SK-N-SH treated with all-trans-retinoic acid at 6 μM for 48 hours (cell line): ENCODE results near the gene MMP25.

Source experiments
- BACH2 ChIP-seq: fragments of 250-450 bp; sonication (Bioruptor Pico); IDR thresholded peaks from 2 replicates; pipeline ENCODE4 v1.9.0; 2021; ENCODE audit warnings: mild to moderate bottlenecking, borderline replicate concordance
- CREB5 ChIP-seq: fragments of 250-450 bp; sonication (Bioruptor Pico); IDR thresholded peaks from 2 replicates; pipeline ENCODE4 v1.5.1; 2020; ENCODE audit warnings: low read depth, mild to moderate bottlenecking, moderate library complexity
- ESRRG ChIP-seq: fragments of 250-450 bp; sonication (Bioruptor Pico); IDR thresholded peaks from 2 replicates; pipeline ENCODE4 v1.6.1; 2021; ENCODE audit warnings: mild to moderate bottlenecking
- PATZ1 ChIP-seq: fragments of 250-450 bp; sonication (Bioruptor Pico); IDR thresholded peaks from 2 replicates; pipeline ENCODE4 v1.8.0; 2020; ENCODE audit warnings: mild to moderate bottlenecking, moderate library complexity, borderline replicate concordance
- PPARA ChIP-seq: fragments of 250-450 bp; sonication (Bioruptor Pico); IDR thresholded peaks from 2 replicates; pipeline ENCODE4 v1.5.0; 2020; ENCODE audit warnings: mild to moderate bottlenecking, borderline replicate concordance
- RARB ChIP-seq: fragments of 250-450 bp; sonication (Bioruptor Pico); IDR thresholded peaks from 2 replicates; pipeline ENCODE4 v1.8.0; 2021; ENCODE audit warnings: mild to moderate bottlenecking, moderate library complexity
- ZFP30 ChIP-seq: fragments of 450-650 bp; formaldehyde crosslinking; IDR thresholded peaks from 2 replicates; pipeline ENCODE4 v1.5.0; 2022; ENCODE audit warnings: mild to moderate bottlenecking, moderate library complexity
- ZNF565 ChIP-seq: fragments of 450-650 bp; formaldehyde crosslinking; conservative IDR thresholded peaks from 2 replicates; pipeline ENCODE4 v1.5.0; 2020; ENCODE audit warnings: low read depth, mild to moderate bottlenecking, moderate library complexity
- ZNF70 ChIP-seq: fragments of 450-650 bp; formaldehyde crosslinking; IDR thresholded peaks from 2 replicates; pipeline ENCODE4 v1.5.0; 2020; ENCODE audit warnings: mild to moderate bottlenecking, moderate library complexity
- ZNF8 ChIP-seq: fragments of 450-650 bp; formaldehyde crosslinking; IDR thresholded peaks from 2 replicates; pipeline ENCODE4 v1.5.0; 2020; ENCODE audit warnings: mild to moderate bottlenecking, moderate library complexity
- TF ChIP-seq, protein P1 (sequence below): fragments of 250-450 bp; sonication (Bioruptor Pico); IDR thresholded peaks from 2 replicates; pipeline ENCODE4 v1.5.1; 2021; ENCODE audit warnings: mild to moderate bottlenecking, moderate library complexity
- TF ChIP-seq, protein P2 (sequence below): fragments of 250-450 bp; sonication (Bioruptor Pico); IDR thresholded peaks from 2 replicates; pipeline ENCODE4 v1.8.0; 2021; ENCODE audit warnings: low read depth, mild to moderate bottlenecking, moderate library complexity, borderline replicate concordance

DNA sequence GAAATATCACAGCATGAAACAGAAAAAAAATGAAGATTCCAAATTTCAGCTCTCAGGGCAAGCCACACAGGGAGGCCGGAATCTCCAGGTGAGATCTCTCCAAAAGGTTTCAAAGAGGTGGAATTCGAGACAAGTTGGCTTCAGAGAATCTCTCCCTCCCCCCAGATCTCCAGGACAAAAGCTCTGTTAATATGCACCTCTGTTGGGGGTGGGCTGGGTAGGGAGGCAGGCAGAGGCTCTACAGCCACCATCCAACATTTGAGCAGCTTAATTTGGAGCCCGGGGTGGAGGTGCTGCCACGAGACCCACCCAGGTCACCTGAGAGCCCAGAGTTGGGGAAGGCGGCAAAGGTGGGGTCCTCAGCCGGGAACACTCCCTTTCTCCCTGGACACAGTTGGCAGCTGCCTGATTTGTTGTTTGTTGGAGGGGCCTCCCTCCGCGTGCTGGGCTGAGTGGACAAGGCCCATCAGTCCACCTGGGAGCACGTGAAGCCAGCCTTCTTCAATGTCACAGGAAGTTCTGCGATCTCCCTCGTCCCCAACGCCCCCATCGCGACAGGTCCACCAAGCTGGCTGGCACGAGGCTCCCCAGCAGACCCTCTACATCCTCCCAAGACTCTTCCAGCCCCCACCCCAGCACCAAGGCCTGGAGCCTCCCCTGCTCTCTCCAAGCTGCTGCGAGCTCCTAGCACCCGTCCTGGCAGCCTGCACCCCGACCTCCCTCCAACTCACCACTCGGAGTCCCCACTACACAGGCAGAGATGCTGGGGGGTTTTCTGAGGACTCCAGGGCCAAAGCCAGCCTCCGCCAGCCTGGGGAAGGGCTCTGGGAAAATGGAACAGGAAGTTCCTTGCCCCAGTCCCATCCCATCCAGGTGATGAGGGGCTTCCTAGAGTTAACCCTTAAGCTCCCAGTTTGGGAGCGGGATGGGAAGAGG, 52.4 kb downstream of the MMP25 start, which contains the start of gene ZSCAN10:
- TF ChIP-seq PATZ1 (CRISPR knock-in tag), result no peak
- TF ChIP-seq RARB, result no peak
- no peak for TF ChIP-seq BACH2
- no peak for TF ChIP-seq ZNF565
- TF ChIP-seq ZNF8 (CRISPR knock-in tag), result no peak
- TF ChIP-seq PPARA (CRISPR knock-in tag), result no peak
- TF ChIP-seq, protein P1, sequence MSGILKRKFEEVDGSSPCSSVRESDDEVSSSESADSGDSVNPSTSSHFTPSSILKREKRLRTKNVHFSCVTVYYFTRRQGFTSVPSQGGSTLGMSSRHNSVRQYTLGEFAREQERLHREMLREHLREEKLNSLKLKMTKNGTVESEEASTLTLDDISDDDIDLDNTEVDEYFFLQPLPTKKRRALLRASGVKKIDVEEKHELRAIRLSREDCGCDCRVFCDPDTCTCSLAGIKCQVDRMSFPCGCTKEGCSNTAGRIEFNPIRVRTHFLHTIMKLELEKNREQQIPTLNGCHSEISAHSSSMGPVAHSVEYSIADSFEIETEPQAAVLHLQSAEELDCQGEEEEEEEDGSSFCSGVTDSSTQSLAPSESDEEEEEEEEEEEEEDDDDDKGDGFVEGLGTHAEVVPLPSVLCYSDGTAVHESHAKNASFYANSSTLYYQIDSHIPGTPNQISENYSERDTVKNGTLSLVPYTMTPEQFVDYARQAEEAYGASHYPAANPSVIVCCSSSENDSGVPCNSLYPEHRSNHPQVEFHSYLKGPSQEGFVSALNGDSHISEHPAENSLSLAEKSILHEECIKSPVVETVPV (CRISPR knock-in tag), result no peak
- no peak for TF ChIP-seq ZFP30
- TF ChIP-seq, protein P2, sequence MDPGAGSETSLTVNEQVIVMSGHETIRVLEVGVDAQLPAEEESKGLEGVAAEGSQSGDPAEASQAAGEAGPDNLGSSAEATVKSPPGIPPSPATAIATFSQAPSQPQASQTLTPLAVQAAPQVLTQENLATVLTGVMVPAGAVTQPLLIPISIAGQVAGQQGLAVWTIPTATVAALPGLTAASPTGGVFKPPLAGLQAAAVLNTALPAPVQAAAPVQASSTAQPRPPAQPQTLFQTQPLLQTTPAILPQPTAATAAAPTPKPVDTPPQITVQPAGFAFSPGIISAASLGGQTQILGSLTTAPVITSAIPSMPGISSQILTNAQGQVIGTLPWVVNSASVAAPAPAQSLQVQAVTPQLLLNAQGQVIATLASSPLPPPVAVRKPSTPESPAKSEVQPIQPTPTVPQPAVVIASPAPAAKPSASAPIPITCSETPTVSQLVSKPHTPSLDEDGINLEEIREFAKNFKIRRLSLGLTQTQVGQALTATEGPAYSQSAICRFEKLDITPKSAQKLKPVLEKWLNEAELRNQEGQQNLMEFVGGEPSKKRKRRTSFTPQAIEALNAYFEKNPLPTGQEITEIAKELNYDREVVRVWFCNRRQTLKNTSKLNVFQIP (CRISPR knock-in tag), result no peak
- TF ChIP-seq ZNF70 (CRISPR knock-in tag), result no peak
- TF ChIP-seq ESRRG (CRISPR knock-in tag), result no peak
- TF ChIP-seq CREB5 (CRISPR knock-in tag), result no peak
